Suprapubic skin (tissue), 4 donors: ENCODE measurements around the gene UBE2L5.

ENCODE experiments used
- CTCF ChIP-seq, 2 donors: fragments of 200-600 bp in 1 of 2; fragments of 450-650 bp in 1 of 2; sonication (generic) in 1 of 2; IDR thresholded peaks; one replicate each; pipeline ENCODE4 v1.5.1; 2016 to 2019; ENCODE audit warnings: antibody characterized with exemption in 2 of 2, mild to moderate bottlenecking in 1 of 2, moderate library complexity in 1 of 2
- EP300 ChIP-seq: sonication (generic); formaldehyde crosslinking; IDR thresholded peaks from one replicate; pipeline ENCODE4 v1.6.1; 2017; ENCODE audit warnings: antibody characterized with exemption
- POLR2A ChIP-seq, 2 donors: fragments of 450-650 bp; IDR thresholded peaks; one replicate each; pipeline ENCODE4 v1.6.1; 2017; ENCODE audit warnings: antibody characterized with exemption in 2 of 2, mild to moderate bottlenecking in 2 of 2, moderate library complexity in 2 of 2
- POLR2AphosphoS5 ChIP-seq, 3 donors: sonication (generic); formaldehyde crosslinking; IDR thresholded peaks; one replicate each; pipeline ENCODE4 v1.6.1; 2017; ENCODE audit warnings: antibody characterized with exemption in 3 of 3

GRCh38 chr13:30406779-30407416, 15.4 kb upstream of the UBE2L5 start:
- TF ChIP-seq CTCF (IDR thresholded peaks at IDR 0.05) (no peak), POLR2A (IDR thresholded peaks at IDR 0.05) (no peak), POLR2AphosphoS5 (IDR thresholded peaks at IDR 0.05) (no peak), EP300 (no peak)
